Brain pericyte (primary cell): ENCODE results near the gene ARHGEF17.
A peak's percentile ranks its signal among the peaks of the same experiment; 100 is the strongest.

Experiments used
- DNase-seq: peaks from one replicate; pipeline ENCODE4 v3.0.0-alpha.2; 2012; ENCODE audit warnings: low read depth, low spot score

Gene ARHGEF17

DNA sequence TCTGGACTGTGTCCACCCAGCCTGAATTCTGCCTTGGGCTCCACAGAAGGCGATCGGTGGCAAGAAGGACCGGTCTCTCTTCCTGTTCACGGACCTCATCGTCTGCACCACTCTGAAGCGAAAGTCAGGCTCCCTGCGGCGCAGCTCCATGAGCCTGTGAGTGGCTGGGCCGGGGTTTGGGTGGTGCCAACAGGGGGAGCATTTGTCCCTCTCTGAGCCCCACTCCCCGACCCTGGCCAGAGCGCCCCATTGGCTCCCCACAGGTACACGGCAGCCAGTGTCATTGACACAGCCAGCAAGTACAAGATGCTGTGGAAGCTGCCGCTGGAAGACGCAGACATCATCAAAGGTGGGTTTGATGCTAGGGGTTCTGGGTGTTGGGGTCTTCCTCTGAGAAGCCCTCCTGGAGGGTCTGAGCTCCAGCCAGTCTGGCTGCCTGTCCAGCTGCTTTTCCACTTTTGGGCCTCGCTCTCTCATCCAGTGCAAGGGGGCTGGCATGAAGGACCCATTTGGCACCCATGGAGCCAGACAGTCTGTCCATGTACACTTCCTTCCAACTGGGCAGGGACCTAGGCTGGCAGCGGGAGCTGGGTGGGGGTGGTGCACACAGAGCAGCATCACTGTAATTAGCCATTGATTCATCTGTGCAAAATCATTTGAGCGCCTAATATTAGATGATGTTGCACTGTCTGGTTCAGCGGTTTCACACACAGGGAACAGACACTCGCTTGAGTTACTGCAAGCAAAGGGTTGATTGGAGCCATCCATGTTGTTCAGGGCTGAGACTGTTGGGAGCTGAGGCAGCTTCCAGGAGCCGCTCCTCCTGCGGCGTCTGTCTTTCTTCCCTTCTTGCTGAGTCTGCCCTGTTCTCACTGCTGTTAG lies 49.1 kb downstream of the ARHGEF17 start:
- DNase-seq: no peak

DNA sequence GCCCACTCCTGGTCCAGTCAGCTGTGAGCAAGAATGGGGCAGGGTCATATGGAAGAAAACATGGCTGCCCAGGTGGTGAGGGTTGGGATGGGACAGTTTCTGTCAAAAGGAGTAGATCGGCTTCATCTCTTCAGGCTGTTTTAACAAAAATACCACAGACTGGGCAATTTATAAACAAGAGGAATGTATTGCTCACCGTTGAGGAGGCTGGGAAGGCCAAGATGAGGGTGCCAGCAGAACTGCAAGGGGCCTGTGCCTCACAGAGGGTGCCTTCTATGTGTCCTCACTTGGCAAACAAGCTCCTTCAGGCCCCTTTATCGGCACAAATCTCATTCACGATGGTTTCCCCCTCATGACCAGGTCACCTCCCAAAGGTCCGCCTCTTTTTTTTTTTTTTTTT lies 50.0 kb downstream of the ARHGEF17 start:
- DNase-seq: no peak

DNA sequence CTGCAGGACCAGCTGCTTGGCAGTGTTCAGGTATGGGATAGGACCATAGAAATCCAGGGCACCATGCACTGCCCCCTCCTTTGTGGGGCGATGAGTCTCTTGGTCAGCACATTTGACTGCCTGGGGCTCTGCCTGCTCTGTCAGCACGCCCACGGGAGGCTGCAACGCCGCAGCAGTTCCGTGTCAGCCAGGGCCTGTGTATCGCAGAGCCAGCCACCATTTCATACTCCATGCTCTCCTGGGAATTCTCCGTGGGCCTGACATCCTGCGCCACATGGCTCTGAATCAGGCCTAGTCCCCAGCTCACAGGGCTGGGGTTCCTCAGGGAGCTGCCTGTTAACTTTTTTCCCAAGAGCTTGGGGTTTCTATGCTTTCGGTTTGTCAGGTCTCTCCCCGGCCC lies 51.3 kb downstream of the ARHGEF17 start:
- DNase-seq: no peak

DNA sequence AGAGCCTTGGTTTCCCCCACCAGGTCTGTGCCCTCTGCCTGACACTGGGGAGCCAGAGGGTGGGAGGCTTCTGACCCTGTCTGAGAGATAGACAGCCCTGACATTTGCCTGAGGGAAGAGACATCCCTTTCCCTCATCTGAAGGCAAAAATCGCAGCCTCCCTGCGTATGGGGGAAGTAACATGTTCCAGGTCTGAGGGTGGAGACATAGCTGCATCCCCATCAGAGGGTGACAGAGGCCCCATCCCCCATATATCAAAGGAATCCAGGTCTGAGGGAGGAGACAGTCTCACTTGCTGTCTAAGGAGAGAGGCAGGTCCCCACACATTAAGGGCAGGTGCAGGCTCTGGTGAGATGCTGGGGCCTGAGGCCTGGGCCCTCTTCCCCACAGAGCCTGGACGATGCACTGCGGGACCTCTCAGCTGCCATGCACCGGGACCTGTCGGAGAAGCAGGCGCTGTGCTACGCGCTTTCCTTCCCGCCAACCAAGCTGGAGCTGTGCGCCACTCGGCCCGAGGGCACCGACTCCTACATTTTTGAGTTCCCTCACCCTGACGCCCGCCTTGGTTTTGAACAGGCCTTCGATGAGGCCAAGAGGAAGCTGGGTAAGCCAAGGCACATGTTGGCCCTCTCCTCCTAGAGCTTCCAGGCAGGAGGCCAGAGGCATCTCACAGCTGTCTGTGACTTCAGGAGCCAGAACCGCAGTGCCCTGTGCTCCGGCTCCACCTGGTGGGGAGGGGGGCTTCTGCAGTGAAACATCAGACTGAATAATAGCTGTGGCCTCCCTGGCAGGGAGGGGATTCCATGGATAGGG lies 52.1 kb downstream of the ARHGEF17 start:
- DNase-seq: no peak

DNA sequence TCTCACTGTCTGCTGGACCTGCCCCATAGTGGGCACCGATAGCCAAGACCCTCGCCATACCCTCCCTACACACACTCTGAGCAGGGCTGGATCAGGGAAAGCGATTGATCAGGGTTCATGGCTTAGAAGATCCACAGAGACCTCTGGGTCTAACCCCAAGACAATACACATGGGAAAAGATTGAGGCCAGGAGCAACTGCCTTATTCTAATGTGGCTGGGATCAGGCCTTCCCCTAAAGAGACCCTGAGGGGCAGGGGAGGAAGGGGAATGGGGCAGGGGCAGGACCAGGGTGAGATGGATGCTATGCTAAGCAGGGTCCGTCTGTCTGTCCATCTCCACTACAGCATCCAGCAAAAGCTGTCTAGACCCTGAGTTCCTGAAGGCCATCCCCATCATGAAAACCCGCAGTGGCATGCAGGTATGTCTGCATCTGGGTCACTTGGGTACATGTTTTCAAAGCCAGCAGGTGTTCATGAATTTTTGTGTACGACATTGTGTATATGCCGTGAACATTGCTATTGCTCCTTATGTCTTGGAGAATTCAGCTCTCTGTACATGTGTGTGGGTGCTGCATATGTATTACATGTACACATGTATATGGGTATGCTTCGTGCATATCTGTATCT lies 52.8 kb downstream of the ARHGEF17 start:
- DNase-seq: no peak

DNA sequence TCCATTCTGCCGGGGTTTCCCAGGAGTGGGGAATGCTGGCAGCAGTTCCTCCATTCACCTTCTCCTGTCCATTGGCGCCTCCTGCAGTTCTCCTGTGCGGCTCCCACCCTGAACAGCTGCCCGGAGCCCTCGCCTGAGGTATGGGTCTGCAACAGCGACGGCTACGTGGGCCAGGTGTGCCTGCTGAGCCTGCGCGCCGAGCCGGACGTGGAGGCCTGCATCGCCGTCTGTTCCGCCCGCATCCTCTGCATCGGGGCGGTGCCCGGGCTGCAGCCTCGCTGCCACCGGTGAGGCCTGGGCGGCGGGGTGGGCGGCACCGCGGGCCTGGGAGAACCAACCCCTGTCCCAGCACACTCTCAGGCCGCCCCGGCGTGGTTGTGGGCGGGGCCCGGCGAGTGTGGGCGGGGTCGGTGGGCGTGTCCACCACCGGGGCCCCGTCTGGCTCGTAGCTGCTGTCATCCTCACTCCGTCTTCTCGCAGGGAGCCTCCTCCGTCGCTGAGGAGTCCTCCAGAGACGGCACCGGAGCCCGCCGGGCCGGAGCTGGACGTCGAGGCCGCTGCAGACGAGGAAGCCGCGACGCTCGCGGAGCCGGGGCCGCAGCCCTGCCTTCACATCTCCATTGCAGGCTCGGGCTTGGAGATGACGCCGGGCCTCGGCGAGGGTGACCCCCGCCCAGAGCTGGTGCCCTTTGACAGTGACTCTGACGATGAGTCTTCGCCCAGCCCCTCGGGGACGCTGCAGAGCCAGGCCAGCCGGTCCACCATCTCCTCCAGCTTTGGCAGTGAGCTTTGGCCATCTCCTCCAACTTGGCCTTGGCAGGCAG lies 54.1 kb downstream of the ARHGEF17 start:
- no peak for DNase-seq

DNA sequence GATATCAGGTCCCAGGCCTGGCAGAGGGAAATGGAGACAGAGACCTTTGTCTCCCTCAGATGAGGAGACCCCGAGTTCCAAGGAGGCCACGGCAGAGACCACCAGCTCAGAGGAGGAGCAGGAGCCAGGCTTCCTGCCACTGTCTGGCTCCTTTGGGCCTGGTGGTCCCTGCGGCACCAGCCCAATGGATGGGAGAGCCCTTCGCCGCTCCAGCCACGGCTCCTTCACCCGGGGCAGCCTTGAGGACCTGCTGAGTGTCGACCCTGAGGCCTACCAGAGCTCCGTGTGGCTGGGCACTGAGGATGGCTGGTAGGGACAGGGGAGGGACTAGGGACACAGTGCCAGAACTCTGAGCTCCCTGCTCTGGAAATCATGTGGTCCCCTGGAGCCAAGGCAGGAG lies 55.1 kb downstream of the ARHGEF17 start:
- DNase-seq: no peak

DNA sequence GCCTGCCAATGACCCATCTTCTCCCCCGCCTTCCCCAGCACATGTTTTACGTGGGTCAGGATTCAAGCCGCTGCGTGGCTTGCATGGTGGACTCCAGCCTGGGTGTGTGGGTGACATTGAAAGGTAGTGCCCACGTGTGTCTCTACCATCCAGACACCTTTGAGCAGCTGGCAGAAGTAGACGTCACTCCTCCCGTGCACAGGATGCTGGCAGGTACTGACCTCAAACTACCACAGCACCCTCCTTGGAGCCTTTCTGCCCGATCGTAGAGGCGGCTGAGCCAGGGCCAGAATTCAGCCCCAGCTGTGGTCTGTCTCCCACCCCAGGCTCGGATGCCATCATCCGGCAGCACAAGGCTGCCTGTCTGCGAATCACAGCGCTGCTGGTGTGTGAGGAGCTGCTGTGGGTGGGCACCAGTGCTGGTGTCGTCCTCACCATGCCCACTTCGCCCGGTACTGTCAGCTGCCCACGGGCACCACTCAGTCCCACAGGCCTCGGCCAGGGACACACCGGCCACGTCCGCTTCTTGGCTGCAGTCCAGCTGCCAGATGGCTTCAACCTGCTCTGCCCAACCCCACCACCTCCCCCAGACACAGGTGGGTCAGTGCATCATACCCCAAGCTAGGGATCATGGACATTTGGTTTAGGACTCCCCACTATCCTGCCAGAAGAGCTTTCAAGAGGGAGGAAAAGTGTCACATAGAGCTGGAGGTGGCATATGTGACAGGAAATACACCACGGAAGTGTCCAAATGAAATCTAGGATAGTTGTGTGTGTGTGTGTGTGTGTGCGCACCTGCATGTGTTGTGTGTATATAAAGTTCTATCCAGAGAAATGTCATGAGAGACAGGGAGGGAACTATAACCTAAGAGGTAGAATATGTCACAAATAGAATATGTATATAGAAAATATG lies 57.5 kb downstream of the ARHGEF17 start:
- DNase-seq: no peak

DNA sequence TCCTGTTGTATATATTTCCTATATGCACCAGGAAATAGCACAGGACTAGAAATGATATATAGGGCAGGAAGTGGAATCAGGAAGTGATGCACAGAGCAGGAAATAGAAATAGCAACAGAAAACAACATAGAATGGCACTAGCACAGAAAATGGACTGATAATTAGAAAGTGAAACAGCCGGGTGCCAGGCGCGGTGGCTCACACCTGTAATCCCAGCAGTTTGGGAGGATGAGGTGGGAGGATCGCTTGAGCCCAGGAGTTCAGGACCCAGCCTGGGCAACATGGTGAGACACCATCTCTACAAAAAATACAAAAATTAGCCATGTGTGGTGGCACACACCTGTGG lies 58.2 kb downstream of the ARHGEF17 start:
- DNase-seq: no peak

DNA sequence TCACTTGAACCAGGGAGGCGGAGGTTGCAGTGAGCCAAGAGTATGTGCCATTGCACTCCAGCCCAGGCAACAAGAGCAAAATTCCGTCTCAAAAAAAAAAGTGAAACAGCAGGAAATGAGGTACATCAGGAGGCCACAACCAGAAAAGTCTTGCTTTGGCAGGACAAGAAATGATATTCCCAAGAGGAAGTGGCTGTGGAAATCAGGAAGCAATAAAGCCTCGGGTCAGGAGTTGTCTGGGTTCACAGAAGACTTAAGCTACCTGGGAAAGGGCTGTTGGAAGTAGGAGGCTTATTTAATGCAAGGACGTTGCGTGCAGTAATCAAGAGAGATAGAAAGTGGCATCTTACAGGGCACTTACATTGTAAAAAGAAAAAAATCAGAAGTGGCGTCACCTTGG lies 58.9 kb downstream of the ARHGEF17 start:
- DNase-seq: no peak

DNA sequence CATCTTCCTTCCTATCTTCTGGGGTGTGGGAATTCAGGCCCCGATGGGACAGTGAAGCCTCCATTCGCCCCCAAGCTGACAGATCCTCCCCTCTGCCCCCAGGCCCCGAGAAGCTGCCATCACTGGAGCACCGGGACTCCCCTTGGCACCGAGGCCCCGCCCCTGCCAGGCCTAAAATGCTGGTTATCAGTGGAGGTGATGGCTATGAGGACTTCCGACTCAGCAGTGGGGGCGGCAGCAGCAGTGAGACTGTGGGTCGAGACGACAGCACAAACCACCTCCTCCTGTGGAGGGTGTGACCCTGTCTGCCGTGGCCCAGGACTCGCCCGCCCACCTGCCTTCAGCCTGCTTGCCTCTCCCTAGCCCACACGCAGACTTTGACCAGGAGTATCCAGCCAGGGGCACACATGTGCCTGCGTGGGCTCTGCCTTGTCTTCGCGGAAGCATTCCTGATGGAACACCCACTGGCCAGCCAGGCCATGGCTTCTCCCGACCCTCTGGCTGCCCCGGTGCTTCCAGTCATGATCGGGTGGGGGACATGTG lies 59.5 kb downstream of the ARHGEF17 start:
- DNase-seq: no peak

DNA sequence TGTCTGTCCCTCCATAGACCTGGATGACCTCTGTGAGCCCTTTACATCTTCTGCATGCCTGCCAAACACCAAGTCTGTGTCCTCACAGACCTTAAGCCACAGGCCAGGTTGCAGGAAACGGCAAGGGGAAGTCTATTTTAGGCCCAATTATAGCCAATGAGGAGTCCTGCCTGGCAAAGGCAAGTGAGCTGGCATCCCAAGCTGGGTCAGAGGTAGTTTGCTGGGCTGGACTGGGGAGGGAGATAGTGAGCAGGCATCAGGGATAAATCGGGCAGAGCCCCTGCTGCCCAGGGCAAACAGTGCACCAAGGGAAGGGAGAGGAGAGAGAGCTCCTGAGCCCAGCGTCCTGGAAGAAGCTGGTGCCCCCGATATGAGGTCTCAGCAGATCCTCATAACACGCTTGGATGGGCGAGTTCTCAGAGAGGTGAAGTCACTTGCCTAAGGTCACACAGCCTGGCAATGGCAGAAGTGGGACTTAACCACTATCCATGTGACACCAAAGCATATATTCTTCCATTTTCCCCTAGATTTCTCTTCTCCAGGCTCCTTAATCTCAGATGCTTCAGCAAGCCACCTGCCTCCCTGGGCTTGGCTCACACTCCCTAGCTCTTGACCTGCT lies 64.4 kb downstream of the ARHGEF17 start:
- no peak for DNase-seq

DNA sequence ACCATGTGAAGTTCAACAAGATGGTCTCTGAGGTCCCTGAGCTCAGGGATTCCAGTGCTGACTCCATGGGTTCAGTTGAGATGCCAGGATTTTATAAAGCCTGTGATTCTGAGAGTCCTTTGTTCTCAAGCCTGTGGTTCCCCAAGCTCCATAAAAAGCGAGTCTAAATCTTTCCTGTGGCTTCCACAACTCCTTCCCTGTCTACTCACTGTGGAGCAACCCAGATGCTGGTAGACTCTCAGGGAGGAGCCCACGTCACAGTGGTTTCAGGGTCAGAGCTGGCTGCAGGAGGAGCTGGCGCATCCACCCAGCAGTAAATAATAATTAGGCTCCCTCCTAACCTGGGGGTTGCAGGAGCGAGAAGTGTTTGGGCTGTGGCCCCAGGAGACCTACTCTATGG lies 66.1 kb downstream of the ARHGEF17 start:
- DNase-seq: no peak

DNA sequence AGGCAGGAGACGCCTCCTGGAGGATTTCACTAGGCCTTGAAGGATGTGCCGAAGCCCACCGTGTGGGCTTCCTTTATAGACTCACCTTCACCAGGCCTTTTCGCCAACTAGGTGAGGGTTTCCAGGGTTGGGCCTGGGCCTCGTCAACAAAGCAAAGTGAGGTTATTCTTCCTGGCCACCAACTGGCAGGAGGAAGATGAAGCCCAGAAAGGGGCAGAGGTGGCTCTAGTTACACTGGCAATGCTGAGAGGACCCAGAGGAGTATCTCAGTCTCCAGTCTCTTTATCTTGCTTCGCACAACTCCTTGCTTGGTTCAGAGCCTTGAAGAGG lies 67.7 kb downstream of the ARHGEF17 start:
- no peak for DNase-seq

DNA sequence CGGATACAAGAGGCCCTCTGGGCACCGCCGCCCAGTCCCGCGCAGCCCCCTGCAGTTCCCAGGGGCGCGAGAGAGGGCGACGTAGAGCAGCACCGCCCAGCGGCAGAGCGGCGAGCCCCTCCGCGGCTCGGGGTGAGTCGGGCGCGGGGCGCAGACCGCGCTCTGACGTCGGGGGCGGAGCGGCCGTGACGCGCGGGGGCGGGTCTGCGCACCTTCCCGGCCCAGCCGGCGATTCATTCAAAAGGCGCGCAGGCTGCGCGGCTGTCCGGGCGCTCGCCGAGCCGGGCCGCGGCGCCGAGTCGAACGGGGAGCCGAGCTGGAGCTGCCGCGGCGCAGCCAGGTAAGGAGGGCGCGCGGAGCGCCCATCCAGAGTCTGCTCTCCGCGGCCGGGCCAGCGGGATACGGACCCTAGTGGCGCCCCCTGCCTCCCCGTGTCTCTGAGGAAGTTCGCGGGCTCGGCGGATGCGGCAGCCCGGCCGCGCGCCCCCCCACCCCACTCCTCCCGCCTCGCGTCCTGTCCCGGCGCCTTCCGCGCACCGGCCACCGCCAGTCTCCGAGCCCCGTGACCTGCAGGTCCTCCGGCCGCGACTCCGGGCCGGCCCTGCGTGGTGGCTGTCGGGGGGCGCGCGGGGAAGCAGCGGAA lies 68.2 kb downstream of the ARHGEF17 start, which contains the start of gene RELT:
TSS of gene RELT (plus strand) at position 240 of the 643 bp plus-strand sequence. CDS start 12,738 bp downstream, outside the sequence.
- peak; percentile 76 for DNase-seq

DNA sequence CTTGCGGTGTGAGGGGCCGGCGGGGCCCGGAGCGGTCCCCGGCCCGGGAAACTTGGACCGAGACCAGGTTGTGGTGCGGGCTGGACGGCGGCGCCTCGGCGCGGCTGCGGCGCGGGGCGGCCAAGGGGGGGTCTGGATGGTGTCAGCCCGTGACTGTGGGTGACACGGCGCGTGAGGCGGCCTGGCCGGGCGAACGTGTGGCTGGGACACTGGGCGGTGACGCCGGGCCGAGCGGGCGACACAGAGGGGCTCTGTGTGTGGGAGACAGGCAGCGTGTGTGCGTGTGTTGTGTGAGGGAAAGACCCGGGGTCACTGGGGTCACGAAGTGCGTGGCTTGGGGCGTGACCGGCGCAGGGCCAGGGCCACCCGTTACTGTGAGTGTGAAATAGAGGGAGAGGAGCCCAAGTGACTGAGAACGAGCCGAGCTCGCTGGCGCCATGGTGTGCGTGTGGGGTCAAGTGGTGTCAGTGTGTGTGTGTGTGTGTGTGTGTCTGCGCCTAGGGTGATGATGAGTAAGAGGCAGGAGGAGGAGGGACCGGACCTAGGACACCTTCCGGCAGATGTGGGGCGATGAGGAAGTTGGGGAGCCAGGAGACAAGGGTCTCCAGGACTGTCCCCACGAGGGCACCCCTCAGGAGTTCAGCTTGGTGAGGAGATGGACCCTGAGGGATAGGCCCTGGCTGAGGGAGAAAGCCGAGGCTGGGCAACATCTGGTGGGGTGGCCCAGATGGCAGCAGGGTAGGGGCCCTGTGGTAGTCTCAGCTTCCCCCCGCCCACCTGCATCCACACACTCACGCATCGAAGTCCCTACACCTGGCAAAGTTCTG lies 68.9 kb downstream of the ARHGEF17 start:
- no peak for DNase-seq

DNA sequence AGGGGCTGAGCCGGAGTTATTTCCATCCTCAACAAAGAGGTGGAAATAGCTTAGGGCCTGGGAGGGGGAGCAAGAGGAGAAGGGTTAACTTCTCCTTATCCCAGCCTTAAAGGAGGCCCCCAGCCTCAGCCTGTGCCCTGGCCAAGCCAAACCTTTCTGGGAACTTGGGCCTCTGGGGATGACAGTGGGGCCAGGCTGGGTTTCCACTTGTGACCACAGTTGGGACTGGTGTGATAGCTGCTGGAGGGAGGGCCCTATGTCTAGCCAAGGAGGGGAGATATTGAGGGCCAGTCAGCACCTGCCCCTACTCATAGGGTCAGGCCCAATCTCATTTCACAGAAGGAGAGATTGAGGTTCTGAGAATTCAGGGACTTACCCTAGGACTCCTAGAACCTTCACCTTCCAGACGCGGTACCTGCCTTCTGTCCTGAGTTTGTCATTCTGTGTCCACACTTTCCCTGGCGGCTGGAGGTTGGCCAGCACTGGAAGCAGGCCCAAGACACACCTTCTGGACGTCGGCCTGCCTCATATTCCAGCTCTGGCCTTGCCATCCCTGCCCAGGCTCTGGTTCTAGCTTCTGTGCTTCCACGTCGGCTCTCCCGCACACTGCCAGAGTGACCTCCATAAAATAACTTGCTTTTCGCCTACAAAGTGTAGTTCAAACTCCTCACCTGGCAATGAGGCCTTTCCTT lies 71.3 kb downstream of the ARHGEF17 start:
- DNase-seq: no peak

DNA sequence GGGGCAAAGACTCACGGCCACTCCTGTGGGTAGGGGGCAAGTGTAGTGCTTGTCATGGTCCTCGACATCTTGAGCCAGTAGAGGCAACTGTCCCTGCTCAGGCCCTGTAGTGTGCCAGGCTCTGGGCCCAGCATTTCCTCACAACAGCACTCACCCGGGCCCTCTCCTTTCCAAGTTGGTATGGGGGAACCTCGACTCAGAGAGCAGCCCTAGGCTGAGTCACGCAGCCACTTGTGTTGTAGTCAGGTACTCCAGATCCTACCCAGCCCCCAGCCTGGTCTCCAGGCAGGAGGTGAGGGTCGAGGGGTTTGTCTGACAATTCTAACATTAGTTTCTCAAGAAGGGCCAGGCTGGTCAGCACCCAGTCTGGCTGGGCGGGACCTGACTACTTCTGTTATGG lies 72.3 kb downstream of the ARHGEF17 start:
- DNase-seq: no peak
